ENCODE measurements around the gene PDE1C.

The PDE1C gene

DNA sequence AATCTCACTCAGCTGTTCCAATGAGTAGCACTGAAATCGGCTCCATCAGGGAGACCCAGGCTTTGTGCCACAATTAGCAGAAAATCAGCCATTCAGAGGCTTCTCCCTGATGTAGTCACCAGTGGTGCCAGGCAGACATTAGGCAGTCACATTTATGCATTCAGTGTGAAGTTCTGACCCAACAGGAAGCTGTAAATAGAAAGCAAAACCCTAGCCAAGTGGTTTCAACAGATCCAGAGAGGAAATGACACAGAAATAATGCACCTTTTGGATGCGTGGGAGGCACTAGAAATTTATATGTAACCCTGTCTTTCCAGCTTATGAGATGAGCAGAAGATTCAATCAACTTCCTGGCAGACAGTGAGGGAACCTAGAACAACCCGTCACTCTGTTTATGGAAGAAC is 186.4 kb downstream of the PDE1C start:
- no peak overlapping the region for H3K27ac ChIP-seq
- TF ChIP-seq, protein P1, sequence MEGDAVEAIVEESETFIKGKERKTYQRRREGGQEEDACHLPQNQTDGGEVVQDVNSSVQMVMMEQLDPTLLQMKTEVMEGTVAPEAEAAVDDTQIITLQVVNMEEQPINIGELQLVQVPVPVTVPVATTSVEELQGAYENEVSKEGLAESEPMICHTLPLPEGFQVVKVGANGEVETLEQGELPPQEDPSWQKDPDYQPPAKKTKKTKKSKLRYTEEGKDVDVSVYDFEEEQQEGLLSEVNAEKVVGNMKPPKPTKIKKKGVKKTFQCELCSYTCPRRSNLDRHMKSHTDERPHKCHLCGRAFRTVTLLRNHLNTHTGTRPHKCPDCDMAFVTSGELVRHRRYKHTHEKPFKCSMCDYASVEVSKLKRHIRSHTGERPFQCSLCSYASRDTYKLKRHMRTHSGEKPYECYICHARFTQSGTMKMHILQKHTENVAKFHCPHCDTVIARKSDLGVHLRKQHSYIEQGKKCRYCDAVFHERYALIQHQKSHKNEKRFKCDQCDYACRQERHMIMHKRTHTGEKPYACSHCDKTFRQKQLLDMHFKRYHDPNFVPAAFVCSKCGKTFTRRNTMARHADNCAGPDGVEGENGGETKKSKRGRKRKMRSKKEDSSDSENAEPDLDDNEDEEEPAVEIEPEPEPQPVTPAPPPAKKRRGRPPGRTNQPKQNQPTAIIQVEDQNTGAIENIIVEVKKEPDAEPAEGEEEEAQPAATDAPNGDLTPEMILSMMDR (IDR thresholded peaks at IDR 0.05): no peak
- TF ChIP-seq ZFX (IDR thresholded peaks at IDR 0.05; ENCODE audit: borderline replicate concordance): no peak

DNA sequence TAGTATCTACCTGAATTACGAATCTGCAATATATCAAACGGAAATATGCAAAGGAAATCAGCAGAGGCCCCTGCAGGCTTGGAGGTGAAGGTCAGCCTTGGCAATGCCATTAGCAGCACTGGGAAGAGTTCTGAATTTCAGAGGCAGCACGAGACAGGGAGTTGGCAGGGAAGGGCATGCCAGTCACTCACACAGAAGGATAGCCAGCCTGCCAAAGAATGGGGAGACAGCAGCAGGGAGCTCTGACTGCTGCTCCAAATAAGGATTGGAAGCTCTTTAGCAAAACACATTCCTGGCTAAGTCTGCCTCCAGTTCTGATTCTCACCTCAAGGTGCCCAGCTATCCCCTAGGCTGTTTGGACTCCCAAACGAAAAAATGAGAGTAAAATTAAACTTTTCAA is 188.0 kb downstream of the PDE1C start:
- H3K27ac ChIP-seq: no peak overlapping the region
- TF ChIP-seq, protein P1 (IDR thresholded peaks at IDR 0.05): no peak
- no peak for TF ChIP-seq ZFX (IDR thresholded peaks at IDR 0.05; ENCODE audit: borderline replicate concordance)

DNA sequence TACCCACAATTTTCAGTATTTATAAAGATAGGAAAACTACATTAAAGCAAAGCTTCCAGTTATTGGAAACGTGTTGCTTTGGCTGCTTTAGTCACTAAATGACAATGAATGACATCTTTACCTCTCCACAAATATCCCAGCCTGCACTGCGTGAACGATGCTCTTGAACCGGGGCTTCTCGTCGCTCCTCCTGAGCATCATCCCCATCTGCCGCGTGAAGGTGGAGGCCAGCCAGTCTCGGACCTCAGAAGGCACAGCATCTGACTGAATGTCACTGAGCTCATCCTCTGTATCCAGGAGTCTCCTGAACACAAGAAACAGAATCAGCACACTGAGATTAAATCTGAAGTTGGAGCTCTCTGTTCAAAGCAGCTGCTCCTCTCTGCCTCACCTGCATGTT is 191.3 kb downstream of the PDE1C start:
- H3K27ac ChIP-seq: no peak overlapping the region
- TF ChIP-seq, protein P1 (IDR thresholded peaks at IDR 0.05): no peak
- no peak for TF ChIP-seq ZFX (IDR thresholded peaks at IDR 0.05; ENCODE audit: borderline replicate concordance)

DNA sequence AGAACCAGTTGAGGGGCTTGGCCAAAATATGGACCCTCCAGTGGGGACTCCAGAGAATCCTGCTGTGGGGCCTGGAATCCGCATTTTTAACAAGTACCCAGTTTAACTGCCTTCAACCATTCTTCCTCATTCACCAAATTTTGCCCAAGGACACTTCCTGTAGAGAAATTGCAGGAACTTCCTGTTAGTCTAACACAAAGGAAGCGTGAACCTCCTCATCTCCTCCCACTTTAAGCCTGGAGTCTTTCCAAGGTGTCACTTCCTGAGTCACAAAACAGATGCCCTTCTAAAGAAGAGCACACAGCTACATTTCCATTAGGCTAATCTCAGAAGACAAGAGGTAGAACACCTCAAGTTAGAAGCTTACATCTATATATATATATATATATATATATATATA is 194.8 kb downstream of the PDE1C start:
- H3K27ac ChIP-seq: no peak overlapping the region
- TF ChIP-seq, protein P1 (IDR thresholded peaks at IDR 0.05): no peak
- no peak for TF ChIP-seq ZFX (IDR thresholded peaks at IDR 0.05; ENCODE audit: borderline replicate concordance)

DNA sequence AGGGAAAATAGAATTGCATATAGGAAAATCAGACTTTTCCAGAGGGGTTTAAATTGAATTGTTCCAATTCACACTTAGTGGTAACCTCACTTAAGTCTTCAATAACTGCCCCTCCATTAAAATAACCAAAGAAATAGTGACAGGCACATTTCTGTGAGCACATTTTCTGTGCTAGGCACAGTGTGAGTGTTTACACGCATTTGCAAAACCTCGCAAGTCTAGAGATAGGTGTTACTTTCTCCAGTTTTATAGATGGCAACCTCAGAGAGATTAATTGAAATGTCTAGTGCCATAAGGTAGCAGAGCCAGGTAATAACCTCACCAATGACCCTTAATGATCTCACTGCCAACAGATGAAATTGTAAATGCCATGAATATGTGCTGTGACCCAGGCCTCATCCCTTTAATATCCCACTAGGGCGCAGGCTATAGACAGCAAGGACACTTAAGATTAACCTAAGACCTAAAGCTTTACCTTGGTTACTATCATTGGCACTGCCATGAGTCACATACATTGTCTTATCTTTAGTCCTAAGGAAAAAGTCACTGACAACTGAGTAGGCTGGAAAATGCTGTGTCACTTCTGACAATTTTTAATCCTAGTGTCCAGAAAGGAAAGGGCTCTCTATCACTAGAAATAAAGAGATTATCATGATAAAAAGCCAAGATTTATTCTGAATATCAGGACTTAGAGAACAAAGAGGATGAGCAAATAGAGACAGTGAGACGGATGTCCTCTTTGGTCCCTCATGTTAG is 195.4 kb downstream of the PDE1C start:
- TF ChIP-seq, protein P1 (IDR thresholded peaks at IDR 0.05): no peak
- TF ChIP-seq ZFX (IDR thresholded peaks at IDR 0.05; ENCODE audit: borderline replicate concordance): no peak
- H3K27ac ChIP-seq: no peak overlapping the region

DNA sequence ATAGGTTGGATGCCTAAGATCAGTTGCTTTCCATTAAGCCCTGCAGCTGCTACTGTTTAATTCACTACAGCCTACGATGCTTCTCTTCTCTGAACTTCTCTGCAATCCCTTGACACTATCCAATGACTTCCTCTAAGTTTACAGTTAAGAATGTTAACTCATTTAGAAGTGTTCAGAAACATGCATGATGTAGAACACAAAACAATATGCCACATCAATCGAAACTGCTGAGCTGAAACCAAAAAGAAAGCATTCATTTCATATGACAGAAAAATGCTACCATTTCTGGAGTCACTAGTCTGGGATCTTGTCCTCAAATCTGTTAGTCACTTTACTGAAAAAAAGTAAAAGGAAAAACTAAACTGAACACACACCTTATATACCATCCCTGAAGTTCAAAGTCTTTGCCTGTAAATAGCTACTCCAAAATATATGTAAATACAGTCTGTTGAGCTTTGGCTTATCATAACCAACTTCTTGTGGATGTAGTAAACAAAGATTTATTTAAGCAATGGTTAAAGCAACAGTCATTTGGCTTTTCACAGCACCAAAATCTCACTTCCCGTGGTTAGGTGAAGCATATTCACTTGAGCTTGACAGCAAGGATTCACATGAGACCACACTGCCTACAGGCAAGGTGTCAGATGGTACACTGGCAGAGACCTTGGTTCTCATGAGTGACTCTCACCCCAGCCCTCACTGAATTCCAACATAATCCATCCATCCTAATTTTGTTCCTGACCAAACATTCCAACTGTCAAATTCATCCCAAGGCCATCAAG is 196.2 kb downstream of the PDE1C start:
- no peak for TF ChIP-seq ZFX (IDR thresholded peaks at IDR 0.05; ENCODE audit: borderline replicate concordance)
- TF ChIP-seq, protein P1 (IDR thresholded peaks at IDR 0.05): no peak
- H3K27ac ChIP-seq: no peak overlapping the region
